AG09309 (cell line): Measurements from ENCODE around the gene FYB1.
"Not testable (repeated sequence)": the region's sequence is repeated elsewhere in the genome, so short reads cannot be mapped to it uniquely, and the experiment has no call there.

Experiments
- DNase-seq: peaks from one replicate; pipeline ENCODE4 v3.0.0-alpha.2; 2010; ENCODE audit warnings: low read depth
- H3K4me3 ChIP-seq: 2 replicates; pipeline ENCODE4 v1.5.1; 2011; ENCODE audit warnings: mild to moderate bottlenecking, low read depth, low read length, moderate library complexity; ENCODE audit not compliant: control insufficient read depth
- CTCF ChIP-seq: IDR thresholded peaks from 2 replicates; pipeline ENCODE4 v1.5.1; 2011; ENCODE audit warnings: mild to moderate bottlenecking, low read depth, low read length, inconsistent platforms; ENCODE audit not compliant: insufficient read depth, control insufficient read depth; ENCODE audit errors: missing control alignments

Gene FYB1

GRCh38 chr5:39228596-39228995 lies 9.2 kb upstream of the FYB1 start:
- H3K4me3 ChIP-seq = no peak overlapping the region
- no peak for TF ChIP-seq CTCF
- DNase-seq = no peak

- no peak for DNase-seq
Measured at GRCh38 chr5:39226558-39226957, 7.2 kb upstream of the FYB1 start.

GRCh38 chr5:39226100-39226451 lies 6.7 kb upstream of the FYB1 start:
- H3K4me3 ChIP-seq = no peak overlapping the region
- DNase-seq = no peak
- TF ChIP-seq CTCF = no peak

More at GRCh38 chr5:39226558-39226957, 7.2 kb upstream of the FYB1 start:
- no peak overlapping the region for H3K4me3 ChIP-seq
- no peak for TF ChIP-seq CTCF

- TF ChIP-seq CTCF = no peak
- DNase-seq = no peak
- no peak overlapping the region for H3K4me3 ChIP-seq
Measured at GRCh38 chr5:39225405-39226099, 6.2 kb upstream of the FYB1 start.

- no peak for TF ChIP-seq CTCF
- H3K4me3 ChIP-seq = no peak overlapping the region
- no peak for DNase-seq
Measured at GRCh38 chr5:39224196-39224761, 4.9 kb upstream of the FYB1 start.

GRCh38 chr5:39223565-39224156 lies 4.3 kb upstream of the FYB1 start:
- no peak for DNase-seq
- H3K4me3 ChIP-seq = no peak overlapping the region
- no peak for TF ChIP-seq CTCF

- DNase-seq, H3K4me3 ChIP-seq: not testable (repeated sequence)
Measured at GRCh38 chr5:39221671-39222070, 2.3 kb upstream of the FYB1 start.
